Measurements from ENCODE around the gene PSTK.

DNA sequence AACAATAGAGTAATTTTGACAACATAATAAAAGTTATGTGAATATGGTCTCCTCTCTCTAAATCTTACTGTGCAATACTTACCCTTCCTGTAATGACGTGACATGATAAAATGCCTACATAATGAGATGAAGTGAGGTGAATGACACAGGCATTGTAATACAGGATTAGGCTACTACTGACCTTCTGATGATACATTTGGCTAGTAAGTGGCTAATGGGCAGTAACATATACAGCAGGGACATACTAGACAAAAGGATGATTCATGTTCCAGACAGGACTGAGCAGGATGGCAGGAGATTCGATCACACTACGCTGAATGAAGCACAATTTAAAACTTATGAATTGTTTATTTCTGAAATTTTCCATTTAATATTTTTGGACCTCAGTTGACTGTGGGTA lies 30.9 kb upstream of the PSTK start:
- TF ChIP-seq CTCF (IDR thresholded peaks at IDR 0.05) (no peak), POLR2A (IDR thresholded peaks at IDR 0.05) (no peak), POLR2AphosphoS5 (IDR thresholded peaks at IDR 0.05) (no peak)
